Measurements from ENCODE around the gene PRR22.

Gene PRR22

GRCh38 chr19:5811117-5811516 lies 26.6 kb upstream of the PRR22 start:
- no peak for DNase-seq

DNA sequence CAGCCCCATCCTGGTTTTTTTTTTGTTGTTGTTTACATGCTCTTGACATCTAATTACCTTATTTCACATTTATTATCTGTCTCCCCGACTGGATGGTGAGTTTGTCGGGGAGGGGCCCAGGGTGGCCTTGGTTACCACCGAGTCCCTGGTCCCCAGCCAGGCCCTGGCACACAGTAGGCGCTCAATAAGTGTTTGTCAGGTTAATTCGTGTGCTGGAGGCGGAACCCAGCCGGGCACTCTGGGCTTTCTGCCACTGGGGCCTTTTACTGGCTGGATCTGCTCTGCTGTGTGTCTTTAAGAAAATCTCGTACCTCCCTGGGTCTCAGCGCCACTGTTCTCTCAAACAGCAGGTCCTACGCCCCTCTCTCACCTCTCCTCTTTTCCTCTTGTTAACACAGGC lies 24.9 kb upstream of the PRR22 start:
- no peak for DNase-seq

- no peak for DNase-seq
Observed at GRCh38 chr19:5809053-5809452, 24.5 kb upstream of the PRR22 start.

GRCh38 chr19:5808120-5808816 lies 23.7 kb upstream of the PRR22 start:
- DNase-seq: no peak

GRCh38 chr19:5806905-5807304 lies 22.4 kb upstream of the PRR22 start:
- DNase-seq: no peak

- no peak for DNase-seq
Observed at GRCh38 chr19:5806133-5806489, 21.6 kb upstream of the PRR22 start.

DNA sequence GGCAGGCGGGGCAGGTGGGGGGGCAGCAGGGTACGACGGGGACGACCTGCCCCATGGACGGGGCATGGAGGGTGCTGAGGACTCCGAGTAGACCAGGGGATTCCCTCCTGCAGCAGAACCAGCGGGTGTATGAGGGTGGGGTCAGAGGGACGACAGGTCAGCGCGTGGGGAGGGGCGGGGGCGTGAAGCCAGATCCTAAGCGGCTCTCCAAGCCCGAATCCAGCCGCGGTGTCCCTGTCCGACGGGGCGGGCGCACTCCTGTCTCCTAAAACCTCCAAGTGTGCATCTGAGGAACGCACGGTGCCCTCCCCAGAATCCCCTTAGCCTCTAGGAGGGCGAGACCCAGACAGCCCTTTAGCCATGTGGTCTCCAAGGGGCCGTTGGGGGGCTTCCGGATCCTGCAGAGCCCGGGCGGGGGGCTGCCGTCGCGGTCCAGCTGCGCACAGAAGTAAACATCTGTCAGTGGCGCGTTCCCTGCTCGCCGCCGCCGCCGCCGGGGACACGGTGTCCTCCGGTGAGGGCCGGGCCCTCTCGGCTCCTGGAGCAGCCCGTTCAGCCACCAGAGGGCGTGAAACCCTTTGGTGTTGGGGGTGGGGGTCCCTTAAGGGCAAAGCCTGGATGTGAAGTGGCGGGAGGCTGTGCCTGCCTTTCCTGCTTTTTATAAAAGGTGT lies 21.1 kb upstream of the PRR22 start:
- DNase-seq: peak; percentile 57 to 61

- DNase-seq: peak; percentile 57 to 62
Observed at GRCh38 chr19:5804516-5805461, 20.2 kb upstream of the PRR22 start, which contains the start of gene NRTN. Gene NRTN, plus strand, starts transcription at chr19:5805067. Its CDS starts 19,099 bp downstream, at chr19:5824166.

DNA sequence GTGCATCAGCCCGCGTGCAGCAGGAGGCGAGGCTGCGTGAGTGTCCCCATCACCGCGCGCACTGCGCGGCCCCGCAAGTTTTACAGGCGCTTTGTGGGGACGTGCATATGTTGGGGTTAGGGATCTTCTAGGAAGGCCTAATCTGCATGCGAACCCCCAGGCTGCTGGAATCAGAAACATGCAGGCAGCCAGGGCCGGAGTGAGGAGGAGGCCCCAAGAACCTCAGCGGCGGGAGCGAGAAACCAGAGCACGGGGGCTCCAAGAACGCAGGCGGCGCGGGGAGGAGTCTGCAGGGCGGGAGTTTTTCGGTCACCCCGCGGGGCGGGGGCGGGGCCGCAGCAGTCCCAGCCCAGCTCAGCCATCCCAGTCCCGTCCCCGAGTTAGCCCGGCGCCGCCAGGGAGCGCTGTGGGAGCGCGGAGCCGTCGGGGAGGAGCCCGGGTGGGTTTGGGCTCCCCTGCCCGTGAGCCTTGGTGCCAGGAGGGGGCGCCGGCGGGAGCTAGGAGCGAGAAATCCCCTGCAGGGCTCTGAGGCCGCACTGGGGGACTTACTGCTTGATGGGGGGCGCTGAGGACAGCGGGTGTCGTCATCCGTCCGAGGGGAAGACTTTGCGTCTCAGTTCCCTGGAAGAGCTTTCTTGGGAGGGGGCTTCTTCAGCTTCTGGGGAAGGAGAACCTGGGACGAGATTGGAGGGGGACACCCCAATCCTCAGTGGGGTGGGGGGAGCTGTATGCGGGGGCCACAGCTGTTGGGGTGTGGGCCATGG lies 19.4 kb upstream of the PRR22 start:
- DNase-seq: peak; percentile 92 to 93

- no peak for DNase-seq
Observed at GRCh38 chr19:5803441-5803751, 18.9 kb upstream of the PRR22 start.

DNA sequence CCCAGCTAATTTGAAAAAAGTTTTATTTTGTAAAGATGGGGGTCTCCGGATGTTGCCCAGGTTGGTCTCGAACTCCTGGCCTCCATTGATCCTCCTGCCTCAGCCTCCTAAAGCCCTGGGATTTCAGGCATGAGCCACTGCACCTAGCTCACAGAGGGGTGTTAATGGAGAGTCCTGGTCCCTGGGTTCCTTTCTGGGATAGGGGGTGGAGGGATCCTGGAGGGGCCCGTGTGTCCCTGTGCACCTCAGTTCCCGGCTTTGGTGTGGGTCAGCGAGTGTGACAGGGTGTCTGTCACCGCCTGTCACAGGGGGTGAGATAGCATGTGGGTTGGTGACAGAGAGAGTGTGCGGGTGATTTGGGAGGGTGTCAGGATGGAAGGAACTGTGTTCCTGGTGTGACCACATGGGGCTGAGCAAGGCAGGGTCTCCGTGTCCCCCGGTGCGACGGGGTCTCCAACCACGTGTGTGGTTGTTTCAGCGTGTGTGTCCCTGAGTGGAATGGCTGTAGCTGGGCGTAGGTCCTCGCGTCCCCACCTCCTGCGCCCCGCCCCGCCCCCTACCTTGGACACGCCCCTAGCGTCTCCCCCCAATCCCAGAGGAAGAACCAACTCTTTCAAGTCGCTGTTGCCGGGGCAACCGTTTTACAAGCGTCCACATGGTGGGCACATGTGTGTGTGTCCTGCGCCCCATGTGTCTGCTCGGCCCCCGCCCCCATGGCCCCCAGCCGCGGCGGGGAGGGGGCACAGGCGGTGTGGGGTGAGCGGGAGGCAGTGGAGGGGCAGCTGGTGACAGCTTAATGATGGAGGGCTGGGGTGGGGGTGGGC lies 17.5 kb upstream of the PRR22 start:
- no peak for DNase-seq

DNA sequence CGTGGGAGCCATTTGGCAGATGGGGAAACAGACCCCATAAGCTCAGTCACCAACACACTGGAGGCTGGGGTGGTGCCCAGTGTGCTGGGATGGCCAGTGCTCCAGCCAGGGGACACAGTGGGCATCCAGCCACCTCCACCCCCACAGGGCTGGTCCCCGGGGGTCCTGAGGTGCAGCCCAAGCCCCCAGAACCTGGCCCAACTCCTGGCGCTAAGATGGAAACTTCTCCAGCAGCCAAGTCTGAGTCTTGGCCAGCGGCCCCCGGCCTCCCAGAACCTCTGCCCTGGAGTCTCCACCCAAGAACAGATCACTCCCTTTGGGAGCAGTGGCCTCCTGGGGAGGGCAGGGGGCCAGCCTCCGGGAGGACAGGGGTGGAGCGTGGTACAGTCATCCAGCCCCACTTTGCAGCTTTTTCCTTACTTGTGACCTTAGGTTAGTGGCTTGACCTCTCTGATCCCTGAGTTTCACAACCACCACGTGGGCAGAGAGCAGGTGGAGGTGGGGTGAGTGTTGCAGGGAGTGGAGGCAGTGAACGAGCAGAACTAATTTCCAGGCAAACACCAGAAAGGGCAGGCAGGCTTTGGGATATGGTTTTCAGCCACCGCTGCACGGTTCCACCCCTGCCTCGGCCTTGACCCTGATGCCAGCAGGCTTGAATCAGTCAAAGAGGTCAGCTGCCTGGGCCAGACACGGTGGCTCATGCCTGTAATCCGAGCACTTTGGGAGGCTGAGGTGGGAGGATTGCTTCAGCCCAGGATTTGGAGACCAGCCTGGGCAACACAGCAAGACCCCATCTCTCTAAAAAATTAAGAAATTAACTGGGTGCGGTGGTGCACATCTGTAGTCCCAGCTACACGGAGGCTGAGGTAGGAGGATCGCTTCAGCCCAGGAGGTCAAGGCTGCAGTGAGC lies 16.1 kb upstream of the PRR22 start:
- no peak for DNase-seq

DNA sequence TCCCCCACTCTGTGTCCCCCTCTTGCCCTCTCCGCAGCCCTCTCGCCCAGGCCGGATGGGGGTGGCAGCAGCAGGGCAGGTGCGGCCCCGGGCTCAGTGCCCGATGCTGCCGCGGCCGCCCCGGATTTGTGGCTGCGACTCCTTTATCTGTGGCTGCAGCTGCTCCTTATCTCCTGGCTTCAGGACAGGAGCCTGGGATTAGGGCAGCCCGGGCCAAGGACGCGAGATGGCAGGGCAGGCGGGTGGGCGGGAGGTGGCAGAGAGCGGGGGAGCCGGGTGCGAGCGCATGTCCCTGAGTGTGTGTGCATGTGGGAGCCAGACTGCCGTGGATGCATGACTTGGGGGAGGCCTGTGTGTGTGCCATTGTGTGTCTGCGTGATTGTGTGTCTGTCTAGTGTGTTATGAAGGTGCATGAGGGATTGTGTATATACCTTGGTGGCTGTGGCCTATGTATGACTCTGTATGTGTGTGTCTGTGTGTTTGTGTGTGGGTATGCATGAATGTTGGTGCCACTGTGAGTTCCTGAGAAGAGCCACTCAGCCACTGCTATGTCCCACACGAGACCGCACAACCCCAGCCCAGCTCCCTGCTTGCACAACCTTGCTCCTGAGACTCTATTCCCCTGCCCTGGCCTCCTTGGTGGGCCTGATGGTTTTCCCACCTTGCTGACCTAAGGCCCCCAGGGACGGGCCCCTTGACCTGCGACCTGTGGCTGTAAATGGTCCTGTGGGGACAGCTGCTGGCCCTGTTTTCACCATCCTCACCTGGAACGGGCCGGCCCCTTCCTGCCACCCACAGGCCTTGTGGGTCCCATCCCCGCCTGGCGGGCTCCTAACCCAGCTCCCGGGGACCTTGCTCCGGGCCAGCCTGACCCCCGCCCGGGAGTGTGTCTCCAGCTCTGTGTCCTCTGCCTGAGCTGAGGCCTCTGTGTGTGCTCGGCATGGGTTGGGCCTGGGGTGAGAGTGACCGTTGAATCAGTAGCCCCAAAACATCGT lies 15.0 kb upstream of the PRR22 start:
- no peak for DNase-seq

DNA sequence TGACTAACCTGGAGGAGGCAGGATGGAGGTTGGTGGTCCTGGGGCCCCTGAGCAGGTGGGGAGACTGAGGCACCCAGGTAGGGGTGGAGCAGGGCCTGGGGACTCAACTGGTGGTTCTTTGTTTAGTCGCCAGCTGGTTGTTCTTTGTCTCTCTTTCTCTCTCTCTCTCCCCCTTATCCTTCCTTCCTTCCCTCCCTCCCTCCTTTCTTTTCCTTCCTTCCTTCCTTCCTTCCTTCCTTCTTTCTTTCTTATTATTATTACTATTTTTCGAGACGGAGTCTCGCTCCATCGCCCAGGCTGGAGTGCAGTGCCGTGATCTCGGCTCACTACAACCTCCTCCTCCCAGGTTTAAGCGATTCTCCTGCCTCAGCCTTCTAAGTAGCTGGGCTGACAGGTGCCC lies 13.7 kb upstream of the PRR22 start:
- DNase-seq: no peak

- DNase-seq: no peak
Observed at GRCh38 chr19:5795382-5795919, 10.9 kb upstream of the PRR22 start.

DNA sequence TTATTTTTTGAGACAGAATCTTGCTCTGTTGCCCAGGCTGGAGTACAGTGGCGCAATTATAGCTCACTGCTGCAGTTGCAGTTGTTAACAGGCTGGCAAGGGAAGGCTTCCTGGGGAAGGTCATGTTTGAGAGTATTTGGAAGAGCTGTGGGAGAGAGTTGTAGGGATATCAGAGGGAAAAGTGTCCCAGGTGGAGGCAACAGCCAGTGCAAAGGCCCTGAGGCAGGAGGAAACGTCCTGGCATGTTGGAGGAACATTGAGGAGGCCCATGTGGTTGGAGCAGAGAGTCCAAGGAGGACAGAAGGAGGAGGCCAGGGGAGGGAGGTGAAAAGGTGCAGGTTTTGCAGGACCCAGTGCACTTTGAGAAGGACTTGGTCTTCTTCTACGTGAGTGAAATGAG lies 8.6 kb upstream of the PRR22 start:
- DNase-seq: no peak

GRCh38 chr19:5792224-5792623 lies 7.7 kb upstream of the PRR22 start:
- DNase-seq: no peak

- peak; percentile 97 to 98 for DNase-seq
Observed at GRCh38 chr19:5790559-5791520, 6.3 kb upstream of the PRR22 start, which contains the start of gene DUS3L. Gene DUS3L, minus strand, starts transcription at chr19:5791163. Its CDS starts 22 bp downstream, at chr19:5791141.
